ENCODE measurements around the gene GDPD4. TPM values are rescaled to one million over a fixed set of nuclear protein-coding genes. Genes with fewer than 3 reads are reported as not detected.

GDPD4 gene
- total and polyA plus RNA-seq, 10 of the 15 experiments (the other 5 are each of a cell fraction or from before 2014, with no cell fraction given) = 0.23 TPM; not detected in 9

GRCh38 chr11:77217156-77217555, 84.3 kb downstream of the GDPD4 start:
- ChIA-PET SMC1A (ENCODE audit: uncharacterized antibody, unreplicated experiment) (interaction anchor here (1.2 kb wide), 1 partner anchor 331 kb away, joined by 4 read pairs; no protein-coding TSS in a partner anchor), POLR2A (no interaction called here), RAD21 (ENCODE audit: unreplicated experiment) (no interaction called here), CTCF (no interaction called here)
- in situ Hi-C loops (cut with MboI) (no loop called here), intact Hi-C loops (cut with micrococcal nuclease; ENCODE audit: unreplicated experiment) (no loop called here)
- Histone ChIP-seq H2AFZ (ENCODE audit: control insufficient read depth, low read depth, low read length) (no peak overlapping the region), H3K4me1 (ENCODE audit: control insufficient read depth, insufficient read depth, low read length) (no peaks in the 10 kb centered on the region), H3K27me3 (replicated peaks in 1 of 2; ENCODE audit: control insufficient read depth in 2 of 2, insufficient read depth in 2 of 2, low read length in 1 of 2) (no peaks in the 10 kb centered on the region), H4K20me1 (ENCODE audit: control insufficient read depth, insufficient read depth) (no peaks in the 10 kb centered on the region), H3K36me3 (ENCODE audit: control insufficient read depth in 2 of 2, insufficient read depth in 2 of 2, low read length in 1 of 2) (no peaks in the 10 kb centered on the region), H3K4me2 (ENCODE audit: control insufficient read depth, insufficient read depth) (no peak overlapping the region), H3K79me2 (ENCODE audit: control insufficient read depth, insufficient read depth, low read length) (no peaks in the 10 kb centered on the region), H3K9me3 (replicated peaks; ENCODE audit: control insufficient read depth, insufficient read depth, low read length) (no peaks in the 10 kb centered on the region), H3K4me3 (no peak overlapping the region), H3K27ac (ENCODE audit: control insufficient read depth, insufficient read depth) (no peak overlapping the region), H3K9ac (ENCODE audit: control insufficient read depth, insufficient read depth, low read length) (no peak overlapping the region)
- BruUV-seq (replicated peaks) = no TSS peak
- ATAC-seq = no peak
- DNase-seq (ENCODE audit: low read depth, low spot score) = no peak
- FAIRE-seq = no peak
- WGBS (ENCODE audit: insufficient coverage, insufficient replicate concordance, low lambda C conversion rate, missing lambda C conversion rate) = 0% methylated on average over 2 of the region's 2 CpGs
- TF ChIP-seq GATAD2B (conservative IDR thresholded peaks at IDR 0.05; ENCODE audit: low read depth) (no peak), TCF3 (IDR thresholded peaks at IDR 0.05; ENCODE audit: borderline replicate concordance, insufficient read depth, low read depth, low read length) (no peak), SP1 (IDR thresholded peaks at IDR 0.05; ENCODE audit: low read depth, low read length) (no peak), MAX (IDR thresholded peaks at IDR 0.05; ENCODE audit: low read depth, low read length) (no peak), TARDBP (IDR thresholded peaks at IDR 0.05; ENCODE audit: borderline replicate concordance) (no peak), CREM (IDR thresholded peaks at IDR 0.05; ENCODE audit: low read depth) (no peak), SMAD5 (IDR thresholded peaks at IDR 0.05; ENCODE audit: low read depth) (no peak), PAX5 (IDR thresholded peaks at IDR 0.05; ENCODE audit: borderline replicate concordance, low read depth, low read length) (no peak)

- H3K27ac ChIP-seq (ENCODE audit: control insufficient read depth, insufficient read depth) = no peak overlapping the region
- no peak overlapping the region for H3K4me3 ChIP-seq
- H3K27me3 ChIP-seq (replicated peaks in 1 of 2; ENCODE audit: control insufficient read depth in 2 of 2, insufficient read depth in 2 of 2, low read length in 1 of 2) = no peaks in the 10 kb centered on the region
- DNase-seq (ENCODE audit: low read depth, low spot score) = no peak
- POLR2A ChIA-PET = interaction anchor here (0.5 kb wide), 1 partner anchor 397 kb away, joined by 4 read pairs; no protein-coding TSS in a partner anchor
- H3K36me3 ChIP-seq (ENCODE audit: control insufficient read depth in 2 of 2, insufficient read depth in 2 of 2, low read length in 1 of 2) = no peaks in the 10 kb centered on the region
- H3K4me1 ChIP-seq (ENCODE audit: control insufficient read depth, insufficient read depth, low read length) = no peaks in the 10 kb centered on the region
- intact Hi-C loops (cut with micrococcal nuclease; ENCODE audit: unreplicated experiment) (no loop called here), in situ Hi-C loops (cut with MboI) (no loop called here)
- 2% methylated on average over 3 of the region's 3 CpGs for WGBS (ENCODE audit: insufficient coverage, insufficient replicate concordance, low lambda C conversion rate, missing lambda C conversion rate)
- TF ChIP-seq POLR2AphosphoS2 (IDR thresholded peaks at IDR 0.05; ENCODE audit: low read depth, low read length) (no peak), NBN (IDR thresholded peaks at IDR 0.05) (no peak), ZBED1 (IDR thresholded peaks at IDR 0.05; ENCODE audit: borderline replicate concordance) (no peak), JUND (IDR thresholded peaks at IDR 0.05; ENCODE audit: low read depth, low read length) (no peak), BRCA1 (IDR thresholded peaks at IDR 0.05; ENCODE audit: low read depth, low read length) (no peak), EED (IDR thresholded peaks at IDR 0.05; ENCODE audit: low read depth) (no peak)
- SMC1A ChIA-PET (ENCODE audit: uncharacterized antibody, unreplicated experiment) = no interaction called here
- H3K9ac ChIP-seq (ENCODE audit: control insufficient read depth, insufficient read depth, low read length) = no peak overlapping the region
- FAIRE-seq = no peak
- BruUV-seq (replicated peaks) = no TSS peak
- no peaks in the 10 kb centered on the region for H3K79me2 ChIP-seq (ENCODE audit: control insufficient read depth, insufficient read depth, low read length)
- no peak overlapping the region for H2AFZ ChIP-seq (ENCODE audit: control insufficient read depth, low read depth, low read length)
- RAD21 ChIA-PET (ENCODE audit: unreplicated experiment) = no interaction called here
- no peaks in the 10 kb centered on the region for H3K9me3 ChIP-seq (replicated peaks; ENCODE audit: control insufficient read depth, insufficient read depth, low read length)
- H3K4me2 ChIP-seq (ENCODE audit: control insufficient read depth, insufficient read depth) = no peak overlapping the region
- ATAC-seq = no peak
- CTCF ChIA-PET = no interaction called here
- H4K20me1 ChIP-seq (ENCODE audit: control insufficient read depth, insufficient read depth) = no peaks in the 10 kb centered on the region
These were observed 86.4 kb downstream of the GDPD4 start for GRCh38 chr11:77215106-77215505.

Measured in GM12878 (cell line).